B cell (primary cell): ENCODE measurements around the gene NFE2. TPM values are rescaled to one million over a fixed set of nuclear protein-coding genes. Genes with fewer than 3 reads are reported as not detected.
A peak's percentile ranks its signal among the peaks of the same experiment; 100 is the strongest.

Source experiments
- ATAC-seq: fragments of 200-7000 bp; cut with Tn5 transposase; one replicate; pipeline ENCODE4 v1.10.0; 2021; ENCODE audit warnings: low read depth, mild to moderate bottlenecking, moderate number of reproducible peaks, moderate library complexity
- CTCF ChIA-PET: fragments of 350-600 bp; sonication (Branson Sonifier 250); formaldehyde crosslinking; loops from one replicate; lab custom pipeline; 2021; ENCODE audit warnings: antibody characterized with exemption, inconsistent platforms; lab: Charles Lee
- POLR2A ChIA-PET: fragments of 350-600 bp; sonication (Branson Sonifier 250); formaldehyde crosslinking; loops from one replicate; lab custom pipeline; 2021; ENCODE audit warnings: antibody characterized with exemption; lab: Charles Lee
- DNase-seq: peaks from one replicate; pipeline ENCODE4 v3.0.0; 2013
- H2AFZ ChIP-seq: 2 replicates; pipeline ENCODE4 v1.6.1; 2012; ENCODE audit warnings: mild to moderate bottlenecking, low read depth, low read length; ENCODE audit not compliant: insufficient read depth, poor library complexity, severe bottlenecking
- H3K27ac ChIP-seq, 2 donors: 1 replicate in 1 of 2; 2 replicates in 1 of 2; pipeline ENCODE4 v1.5.1; 2012 to 2013; ENCODE audit warnings: low read length in 2 of 2, mild to moderate bottlenecking in 2 of 2, moderate library complexity in 1 of 2
- H3K27me3 ChIP-seq, 4 experiments: fragments of 200-600 bp in 1 of 4; sonication (generic) in 1 of 4; replicated peaks in 1 of 4; 1 replicate in 2 of 4; 2 replicates in 2 of 4; pipeline versions ENCODE4 v1.6.1 to v1.7.0; 2013 to 2016; ENCODE audit warnings: low read length in 3 of 4, mild to moderate bottlenecking in 2 of 4, mixed read lengths in 1 of 4, moderate library complexity in 1 of 4; ENCODE audit not compliant: insufficient read depth in 4 of 4, control insufficient read depth in 3 of 4; ENCODE audit errors: control extremely low read depth in 1 of 4
- H3K36me3 ChIP-seq, 2 experiments: replicated peaks in 1 of 2; 1 replicate in 1 of 2; 2 replicates in 1 of 2; pipeline versions ENCODE4 v1.6.1 to v1.7.1; 2013; ENCODE audit warnings: low read length in 1 of 2; ENCODE audit not compliant: insufficient read depth in 2 of 2, control insufficient read depth in 1 of 2; ENCODE audit errors: control extremely low read depth in 1 of 2, extremely low read depth in 1 of 2
- H3K4me1 ChIP-seq, 2 donors: fragments of 200-600 bp in 1 of 2; sonication (generic) in 1 of 2; 1 replicate in 1 of 2; 2 replicates in 1 of 2; pipeline versions ENCODE4 v1.5.1 to v1.6.1; 2013 to 2017; ENCODE audit warnings: low read length in 2 of 2; ENCODE audit not compliant: control insufficient read depth in 2 of 2, insufficient read depth in 2 of 2
- H3K4me2 ChIP-seq: replicated peaks from 2 replicates; pipeline ENCODE3; 2012; ENCODE audit warnings: mild to moderate bottlenecking, low read depth, low read length; ENCODE audit not compliant: poor library complexity, severe bottlenecking
- H3K4me3 ChIP-seq, 5 experiments: fragments of 200-600 bp in 1 of 5; sonication (generic) in 1 of 5; 1 replicate in 3 of 5; 2 replicates in 2 of 5; pipeline versions ENCODE4 v1.5.1 to v1.7.0; 2011 to 2016; ENCODE audit warnings: low read length in 4 of 5, mild to moderate bottlenecking in 4 of 5, low read depth in 2 of 5, control low read depth in 1 of 5, moderate library complexity in 1 of 5; ENCODE audit not compliant: insufficient read depth in 1 of 5; ENCODE audit errors: control extremely low read depth in 1 of 5, extremely low read depth in 1 of 5
- H3K79me2 ChIP-seq: fragments of 200-600 bp; sonication (generic); one replicate; pipeline ENCODE4 v1.6.0; 2016; ENCODE audit warnings: low read length; ENCODE audit not compliant: control insufficient read depth, insufficient read depth
- H3K9ac ChIP-seq: fragments of 200-600 bp; sonication (generic); 2 replicates; pipeline ENCODE4 v1.6.1; 2017; ENCODE audit warnings: mild to moderate bottlenecking, low read length, moderate library complexity
- H3K9me3 ChIP-seq, 3 donors: one replicate each; pipeline versions ENCODE4 v1.6.1 to v1.7.1; 2013; ENCODE audit warnings: low read length in 2 of 3; ENCODE audit not compliant: control insufficient read depth in 2 of 3, insufficient read depth in 1 of 3; ENCODE audit errors: control extremely low read depth in 1 of 3
- H4K20me1 ChIP-seq: 2 replicates; pipeline ENCODE4 v1.6.0; 2012; ENCODE audit warnings: mild to moderate bottlenecking, low read length; ENCODE audit not compliant: insufficient read depth, control insufficient read depth, poor library complexity, severe bottlenecking
- H3K27ac Mint-ChIP-seq: one replicate; pipeline ENCODE4 v1.8.0; 2021; ENCODE audit warnings: mixed read lengths
- H3K27me3 Mint-ChIP-seq: one replicate; pipeline ENCODE4 v1.8.0; 2021; ENCODE audit warnings: mixed read lengths
- H3K4me1 Mint-ChIP-seq: one replicate; pipeline ENCODE4 v1.8.0; 2021; ENCODE audit warnings: mixed read lengths
- H3K4me3 Mint-ChIP-seq: one replicate; pipeline ENCODE4 v1.8.0; 2021; ENCODE audit warnings: mixed read lengths
- H3K9me3 Mint-ChIP-seq: one replicate; pipeline ENCODE4 v1.8.0; 2022; ENCODE audit warnings: mixed read lengths; ENCODE audit not compliant: insufficient read depth
- CTCF ChIP-seq: fragments of 200-600 bp; IDR thresholded peaks from one replicate; pipeline ENCODE4 v1.8.0; 2022; ENCODE audit warnings: antibody characterized with exemption, mild to moderate bottlenecking
- EZH2 ChIP-seq: IDR thresholded peaks from 2 replicates; pipeline ENCODE4 v1.6.1; 2012; ENCODE audit warnings: borderline replicate concordance, low read depth, mild to moderate bottlenecking, moderate library complexity, low read length; ENCODE audit not compliant: insufficient read depth, poor library complexity, severe bottlenecking
- WGBS: methylation state at CpG from one replicate; pipeline ENCODE4 v1.1.5; 2013; ENCODE audit warnings: missing lambda C conversion rate; ENCODE audit not compliant: insufficient coverage; 5-methylcytosine and 5-hydroxymethylcytosine counted together
- intact Hi-C: fragments of 100-400 bp; cut with micrococcal nuclease; formaldehyde crosslinking; loops from one replicate; pipeline ENCODE4 v1.10.0; 2022
- polyA plus RNA-seq: library from polyadenylated mRNA; depleted of rRNA; stranded (reverse); fragments of >200 nt; gene quantifications from 2 replicates; pipeline ENCODE4 v1.2.3, GENCODE V29; 2012
- total RNA-seq, 2 donors: library from RNA; stranded (reverse); fragments of 120-200 nt in 1 of 2; gene quantifications; 1 replicate in 1 of 2; 2 replicates in 1 of 2; pipeline versions ENCODE4 v1.2.3 to v1.2.4, GENCODE V29; 2013 to 2022

The NFE2 gene
- total and polyA plus RNA-seq, 2 donors (not counting 1 experiment from before 2014, with no cell fraction given), result 0.60 TPM; not detected in 1

DNA sequence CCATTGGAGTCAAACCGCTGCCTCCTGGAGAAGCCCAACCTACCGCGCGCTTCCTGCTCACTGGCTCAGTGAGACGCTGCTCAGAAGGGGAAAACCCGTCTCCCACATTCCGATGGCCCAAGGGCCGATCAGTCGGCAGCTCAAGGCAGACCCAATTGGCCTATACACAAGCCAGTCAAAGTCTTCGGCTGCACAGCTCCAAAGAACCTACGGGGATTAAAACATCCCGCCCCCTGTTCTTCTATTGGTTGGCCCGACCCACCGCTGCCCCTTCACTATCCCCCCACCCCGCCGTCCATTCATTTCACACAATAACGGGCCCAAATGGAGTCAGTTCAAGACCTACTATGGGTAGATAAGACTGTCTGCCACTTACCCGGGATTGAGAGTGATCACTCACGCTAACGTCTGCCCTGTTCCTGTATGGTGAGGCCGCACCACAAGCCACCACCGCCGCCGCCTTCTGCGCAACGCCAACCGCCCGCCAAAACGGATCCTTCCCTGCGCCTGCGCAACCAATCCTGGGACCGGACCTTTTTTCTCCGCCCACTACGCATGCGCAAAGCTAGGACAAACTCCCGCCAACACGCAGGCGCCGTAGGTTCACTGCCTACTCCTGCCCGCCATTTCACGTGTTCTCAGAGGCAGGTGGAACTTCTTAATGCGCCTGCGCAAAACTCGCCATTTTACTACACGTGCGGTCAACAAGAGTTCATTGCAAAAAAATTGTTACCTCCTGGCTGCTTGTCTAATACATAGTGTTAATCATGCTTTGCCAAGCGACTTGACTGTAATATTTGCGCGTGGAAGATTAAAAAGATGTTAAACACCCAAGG is 21.0 kb downstream of the NFE2 start, which contains the start of gene CBX5:
Gene CBX5, minus strand, starts transcription at position 491 of the 836 bp plus-strand sequence. CDS start 22,472 bp downstream, outside the sequence.
- H3K36me3 ChIP-seq, result peaks cover 2 to 33% of the 10 kb centered on the region in 2 experiments
- H3K79me2 ChIP-seq, result peaks cover 73% of the 10 kb centered on the region
- intact Hi-C loops, result loop anchor here (1.0 to 5.0 kb wide), 8 partner anchors 21 to 553 kb away; partner anchors contain the start of genes CALCOCO1, COPZ1, HOXC8 and NCKAP1L
- Mint-ChIP-seq H3K4me3 (no peak within 1 kb of the TSS), H3K4me1 (peaks cover 49% of the 10 kb centered on the region), H3K27me3 (no peaks in the 10 kb centered on the region), H3K9me3 (no peaks in the 10 kb centered on the region), H3K27ac (no peak within 1 kb of the TSS)
- DNase-seq, result peak; percentile 100
- under 1% methylated on average over 41 of the region's 49 CpGs for WGBS
- H3K9ac ChIP-seq, result peak within 1 kb of the TSS; percentile 99
- ChIA-PET CTCF (interaction anchor here (0.5 to 3.3 kb wide), 16 partner anchors 10 to 925 kb away, joined by 3 to 22 read pairs (median 4); partner anchors contain the start of gene COPZ1), POLR2A (interaction anchor here (0.6 to 2.8 kb wide), 13 partner anchors 10 to 901 kb away, joined by 3 to 23 read pairs (median 6); partner anchors contain the start of genes COPZ1, NFE2 and SP1)
- H3K4me3 ChIP-seq, result peak within 1 kb of the TSS; percentile 79 to 99 (median 99)
- peak within 1 kb of the TSS; percentile 81 for H2AFZ ChIP-seq
- peak within 1 kb of the TSS; percentile 96 to 97 for H3K27ac ChIP-seq
- H3K4me1 ChIP-seq, result peaks cover 50 to 54% of the 10 kb centered on the region in 2 donors
- H3K9me3 ChIP-seq, result no peaks in the 10 kb centered on the region
- no peak for TF ChIP-seq CTCF
- TF ChIP-seq EZH2, result no peak
- no peaks in the 10 kb centered on the region for H3K27me3 ChIP-seq
- H3K4me2 ChIP-seq, result peak within 1 kb of the TSS; percentile 93
- H4K20me1 ChIP-seq, result peaks cover 30% of the 10 kb centered on the region
- peak; percentile 68 for ATAC-seq
